ENCODE results near the gene ADAM17. TPM values are rescaled to one million over a fixed set of nuclear protein-coding genes. Genes with fewer than 3 reads are reported as not detected.

The ADAM17 gene
- polyA plus RNA-seq, 1 experiment, result 11.1 TPM

GRCh38 chr2:9467687-9468086 is 87.9 kb downstream of the ADAM17 start:
- CTCF ChIA-PET, result no interaction called here
- Histone ChIP-seq H3K36me3 (ENCODE audit: control insufficient read depth, insufficient read depth, low read length) (peaks cover 8% of the 10 kb centered on the region), H3K27me3 (ENCODE audit: control insufficient read depth, insufficient read depth, low read length) (no peaks in the 10 kb centered on the region), H3K4me3 (ENCODE audit: low read depth, low read length) (no peak overlapping the region)
- no peak for DNase-seq (ENCODE audit: low read depth)
- POLR2A ChIA-PET, result no interaction called here
- no peak for TF ChIP-seq CTCF (IDR thresholded peaks at IDR 0.05; ENCODE audit: insufficient read depth, low read depth, low read length)

- H3K27me3 ChIP-seq (ENCODE audit: control insufficient read depth, insufficient read depth, low read length), result no peaks in the 10 kb centered on the region
- ChIA-PET CTCF (no interaction called here), POLR2A (no interaction called here)
- H3K4me3 ChIP-seq (ENCODE audit: low read depth, low read length), result no peak overlapping the region
- H3K36me3 ChIP-seq (ENCODE audit: control insufficient read depth, insufficient read depth, low read length), result peaks cover 8% of the 10 kb centered on the region
- TF ChIP-seq CTCF (IDR thresholded peaks at IDR 0.05; ENCODE audit: insufficient read depth, low read depth, low read length), result no peak
- DNase-seq (ENCODE audit: low read depth), result no peak
These were observed 89.4 kb downstream of the ADAM17 start for GRCh38 chr2:9466147-9466683.

- ChIA-PET POLR2A (no interaction called here), CTCF (no interaction called here)
- H3K36me3 ChIP-seq (ENCODE audit: control insufficient read depth, insufficient read depth, low read length), result peaks cover 6% of the 10 kb centered on the region
- no peaks in the 10 kb centered on the region for H3K27me3 ChIP-seq (ENCODE audit: control insufficient read depth, insufficient read depth, low read length)
- DNase-seq (ENCODE audit: low read depth), result no peak
- H3K4me3 ChIP-seq (ENCODE audit: low read depth, low read length), result no peak overlapping the region
- TF ChIP-seq CTCF (IDR thresholded peaks at IDR 0.05; ENCODE audit: insufficient read depth, low read depth, low read length), result no peak
These were observed 90.5 kb downstream of the ADAM17 start for GRCh38 chr2:9465170-9465569.

GRCh38 chr2:9463698-9464034 is 92.0 kb downstream of the ADAM17 start:
- Histone ChIP-seq H3K27me3 (ENCODE audit: control insufficient read depth, insufficient read depth, low read length) (no peaks in the 10 kb centered on the region), H3K36me3 (ENCODE audit: control insufficient read depth, insufficient read depth, low read length) (peaks cover 4% of the 10 kb centered on the region), H3K4me3 (ENCODE audit: low read depth, low read length) (no peak overlapping the region)
- POLR2A ChIA-PET, result no interaction called here
- no peak for DNase-seq (ENCODE audit: low read depth)
- no peak for TF ChIP-seq CTCF (IDR thresholded peaks at IDR 0.05; ENCODE audit: insufficient read depth, low read depth, low read length)
- CTCF ChIA-PET, result no interaction called here

GRCh38 chr2:9462886-9463697 is 92.5 kb downstream of the ADAM17 start:
- POLR2A ChIA-PET, result no interaction called here

More at GRCh38 chr2:9462886-9463697, 92.5 kb downstream of the ADAM17 start:
- Histone ChIP-seq H3K4me3 (ENCODE audit: low read depth, low read length) (no peak overlapping the region), H3K36me3 (ENCODE audit: control insufficient read depth, insufficient read depth, low read length) (peaks cover 4% of the 10 kb centered on the region), H3K27me3 (ENCODE audit: control insufficient read depth, insufficient read depth, low read length) (no peaks in the 10 kb centered on the region)
- CTCF ChIA-PET, result interaction anchor here (0.7 kb wide), 1 partner anchor 225 kb away, joined by 3 read pairs; no protein-coding TSS in a partner anchor
- no peak for DNase-seq (ENCODE audit: low read depth)
- TF ChIP-seq CTCF (IDR thresholded peaks at IDR 0.05; ENCODE audit: insufficient read depth, low read depth, low read length), result no peak

Measured in BJ (cell line).